H1 (cell line): ENCODE results near the gene GULP1. TPM values are rescaled to one million over a fixed set of nuclear protein-coding genes. Genes with fewer than 3 reads are reported as not detected.

Source experiments
- CTCF ChIA-PET: fragments of 300-600 bp; sonication (Branson Sonifier 250); formaldehyde crosslinking; loops from one replicate; lab custom pipeline; 2021; ENCODE audit not compliant: partially characterized antibody; lab: Charles Lee
- POLR2A ChIA-PET: fragments of 300-600 bp; sonication (Branson Sonifier 250); formaldehyde crosslinking; loops from one replicate; lab custom pipeline; 2021; ENCODE audit warnings: inconsistent platforms; ENCODE audit not compliant: partially characterized antibody; lab: Charles Lee
- DNase-seq, 2 experiments: peaks; one replicate each; pipeline versions ENCODE4 v3.0.0 to v3.0.0-alpha.2; 2010 to 2022; ENCODE audit warnings: low spot score in 2 of 2, low read depth in 1 of 2, mixed read lengths in 1 of 2
- FAIRE-seq: peaks from 2 replicates; lab custom pipeline; 2011; peaks lifted over from hg19 to GRCh38; lab: Jason Lieb, UNC
- H2AFZ ChIP-seq: 2 replicates; pipeline ENCODE4 v1.8.1; 2012; ENCODE audit warnings: low read length, inconsistent platforms
- H2AK5ac ChIP-seq: 2 replicates; pipeline ENCODE4 v1.6.1; 2013; ENCODE audit warnings: low read depth, low read length
- H2BK120ac ChIP-seq: replicated peaks from 2 replicates; pipeline ENCODE3; 2013; ENCODE audit warnings: low read depth, low read length, inconsistent platforms
- H2BK12ac ChIP-seq: 2 replicates; pipeline ENCODE4 v1.6.1; 2013; ENCODE audit warnings: low read depth, low read length
- H2BK15ac ChIP-seq: 2 replicates; pipeline ENCODE4 v1.6.1; 2013; ENCODE audit warnings: low read length
- H2BK20ac ChIP-seq: 2 replicates; pipeline ENCODE4 v1.6.1; 2013; ENCODE audit warnings: low read length
- H2BK5ac ChIP-seq: 2 replicates; pipeline ENCODE4 v1.6.1; 2013; ENCODE audit warnings: low read depth, low read length
- H3K14ac ChIP-seq: 2 replicates; pipeline ENCODE4 v1.6.1; 2013; ENCODE audit warnings: inconsistent platforms; ENCODE audit not compliant: insufficient read length
- H3K18ac ChIP-seq: 2 replicates; pipeline ENCODE4 v1.6.1; 2013; ENCODE audit warnings: low read length; ENCODE audit errors: extremely low read depth
- H3K23ac ChIP-seq: 2 replicates; pipeline ENCODE4 v1.6.1; 2013; ENCODE audit warnings: inconsistent platforms; ENCODE audit not compliant: insufficient read length
- H3K23me2 ChIP-seq: 2 replicates; pipeline ENCODE4 v1.6.1; 2013; ENCODE audit warnings: low read depth, low read length
- H3K27ac ChIP-seq: 2 replicates; pipeline ENCODE4 v1.6.1; 2011; ENCODE audit warnings: low read depth, low read length, inconsistent platforms
- H3K27me3 ChIP-seq, 4 experiments: replicated peaks in 1 of 4; 1 replicate in 1 of 4; 2 replicates in 3 of 4; pipeline versions ENCODE4 v1.6.1 to v1.8.1; 2011 to 2013; ENCODE audit warnings: low read length in 3 of 4, mild to moderate bottlenecking in 3 of 4, inconsistent platforms in 2 of 4, mixed read lengths in 2 of 4, moderate library complexity in 1 of 4; ENCODE audit not compliant: control insufficient read depth in 3 of 4, insufficient read depth in 3 of 4; ENCODE audit errors: extremely low read depth in 1 of 4
- H3K36me3 ChIP-seq, 4 experiments: 2 replicates each; pipeline versions ENCODE4 v1.6.1 to v1.8.1; 2011 to 2013; ENCODE audit warnings: mild to moderate bottlenecking in 4 of 4, low read length in 3 of 4, moderate library complexity in 2 of 4, control low read depth in 1 of 4, inconsistent platforms in 1 of 4; ENCODE audit not compliant: insufficient read depth in 4 of 4, control insufficient read depth in 2 of 4
- H3K4ac ChIP-seq: replicated peaks from 2 replicates; pipeline ENCODE3; 2013; ENCODE audit warnings: low read length, low read depth, mixed read lengths, inconsistent platforms; ENCODE audit not compliant: insufficient read length
- H3K4me1 ChIP-seq, 4 experiments: replicated peaks in 1 of 4; 1 replicate in 1 of 4; 2 replicates in 3 of 4; pipeline versions ENCODE4 v1.6.1 to v1.8.1; 2011 to 2013; ENCODE audit warnings: low read length in 3 of 4, inconsistent platforms in 2 of 4, mixed read lengths in 1 of 4; ENCODE audit not compliant: insufficient read depth in 4 of 4, control insufficient read depth in 3 of 4
- H3K4me2 ChIP-seq, 2 experiments: 2 replicates each; pipeline versions ENCODE4 v1.6.1 to v1.8.1; 2011 to 2013; ENCODE audit warnings: low read depth in 2 of 2, low read length in 2 of 2, control low read depth in 1 of 2, inconsistent platforms in 1 of 2, mild to moderate bottlenecking in 1 of 2; ENCODE audit not compliant: insufficient read depth in 1 of 2
- H3K4me3 ChIP-seq, 4 experiments: fragments of 200-600, 300-600 bp in 1 of 4; sonication (generic), shearing (Covaris generic), sonication (Bioruptor Twin) in 1 of 4; 2 replicates each; pipeline versions ENCODE4 v1.5.1 to v1.8.1; 2011 to 2016; ENCODE audit warnings: low read length in 4 of 4, low read depth in 3 of 4, control low read depth in 2 of 4, inconsistent platforms in 2 of 4, mild to moderate bottlenecking in 2 of 4, mixed read lengths in 1 of 4, moderate library complexity in 1 of 4; ENCODE audit not compliant: insufficient read depth in 2 of 4; ENCODE audit errors: extremely low read depth in 1 of 4
- H3K56ac ChIP-seq: replicated peaks from 2 replicates; pipeline ENCODE3; 2013; ENCODE audit warnings: low read depth, mild to moderate bottlenecking, mixed read lengths, low read length, inconsistent platforms; ENCODE audit not compliant: insufficient read length
- H3K79me1 ChIP-seq: 2 replicates; pipeline ENCODE4 v1.6.1; 2013; ENCODE audit warnings: low read depth, low read length, control low read depth
- H3K79me2 ChIP-seq, 2 experiments: 2 replicates each; pipeline versions ENCODE4 v1.6.1 to v1.8.1; 2012 to 2013; ENCODE audit warnings: low read length in 2 of 2, mild to moderate bottlenecking in 2 of 2, inconsistent platforms in 1 of 2; ENCODE audit not compliant: insufficient read depth in 2 of 2, control insufficient read depth in 1 of 2
- H3K9ac ChIP-seq, 4 experiments: replicated peaks in 1 of 4; 1 replicate in 1 of 4; 2 replicates in 3 of 4; pipeline versions ENCODE4 v1.6.1 to v1.8.1; 2011 to 2013; ENCODE audit warnings: low read depth in 3 of 4, low read length in 3 of 4, control low read depth in 2 of 4, mild to moderate bottlenecking in 2 of 4, moderate library complexity in 2 of 4, inconsistent platforms in 1 of 4; ENCODE audit errors: extremely low read depth in 1 of 4
- H3K9me3 ChIP-seq, 2 experiments: 2 replicates each; pipeline versions ENCODE4 v1.6.1 to v1.8.1; 2012 to 2013; ENCODE audit warnings: mild to moderate bottlenecking in 2 of 2, moderate library complexity in 2 of 2, control low read depth in 1 of 2, inconsistent platforms in 1 of 2, low read depth in 1 of 2, low read length in 1 of 2, mixed read lengths in 1 of 2; ENCODE audit not compliant: insufficient read depth in 2 of 2
- H4K20me1 ChIP-seq, 2 experiments: replicated peaks in 1 of 2; 2 replicates each; pipeline versions ENCODE3 to v1.8.1; 2011 to 2013; ENCODE audit warnings: inconsistent platforms in 2 of 2, low read length in 2 of 2, mild to moderate bottlenecking in 1 of 2; ENCODE audit not compliant: insufficient read depth in 2 of 2, control insufficient read depth in 1 of 2
- H4K5ac ChIP-seq: 2 replicates; pipeline ENCODE4 v1.6.1; 2013; ENCODE audit warnings: low read length, low read depth, mixed read lengths, inconsistent platforms; ENCODE audit not compliant: insufficient read length
- H4K8ac ChIP-seq: 2 replicates; pipeline ENCODE4 v1.8.0; 2013; ENCODE audit warnings: mild to moderate bottlenecking, moderate library complexity, low read length, inconsistent platforms; ENCODE audit not compliant: insufficient read depth; ENCODE audit errors: extremely low read depth
- H4K91ac ChIP-seq: replicated peaks from 2 replicates; pipeline ENCODE3; 2013; ENCODE audit warnings: low read length, mixed read lengths, inconsistent platforms; ENCODE audit not compliant: insufficient read length
- CHD1 ChIP-seq: IDR thresholded peaks from 2 replicates; pipeline ENCODE4 v1.6.1; 2012; ENCODE audit warnings: low read depth, low read length, improper control_type of control experiment
- POLR2A ChIP-seq, 2 experiments: IDR thresholded peaks; 1 replicate in 1 of 2; 2 replicates in 1 of 2; pipeline ENCODE4 v1.6.1; 2011; ENCODE audit warnings: low read depth in 2 of 2, low read length in 2 of 2, mild to moderate bottlenecking in 2 of 2; ENCODE audit errors: control extremely low read depth in 1 of 2
- WGBS, 2 experiments: shearing (Covaris generic) in 1 of 2; methylation state at CpG; one replicate each; pipeline versions ENCODE4 v1.1.6 to v1.1.7; 2013 to 2015; ENCODE audit warnings: low lambda C conversion rate in 2 of 2, mixed read lengths in 2 of 2, inconsistent platforms in 1 of 2, low coverage in 1 of 2, missing lambda C conversion rate in 1 of 2; ENCODE audit not compliant: insufficient replicate concordance in 2 of 2, insufficient coverage in 1 of 2, insufficient read length in 1 of 2; ENCODE audit errors: extremely low coverage in 1 of 2, missing lambda C conversion rate in 1 of 2; 5-methylcytosine and 5-hydroxymethylcytosine counted together
- polyA plus RNA-seq, 7 experiments: library from polyadenylated mRNA; depleted of rRNA in 3 of 7; stranded (reverse) in 5 of 7; unstranded in 2 of 7; fragments of >200 nt in 5 of 7; fragments of 200-250 nt in 2 of 7; gene quantifications; 1 replicate in 5 of 7; 2 replicates in 1 of 7; 4 replicates in 1 of 7; pipeline versions ENCODE4 v1.2.1 to v1.2.3, GENCODE V29; 2011 to 2013; ENCODE audit warnings: missing spikeins in 2 of 7, mixed read lengths in 2 of 7
- total RNA-seq: library from RNA; stranded (reverse); fragmentation: NEBNext Ultra II Directional; extraction: Animal tissue kit (Norgen Biotek cat#: 25700); gene quantifications from 2 replicates; pipeline ENCODE4 v1.2.1, GENCODE V29; 2021

GULP1 gene
- total and polyA plus RNA-seq, 2 of the 8 experiments (the other 6 are each of a cell fraction or from before 2014, with no cell fraction given) = 69.7 to 139 TPM

- H3K79me2 ChIP-seq = peaks cover 0 to 3% of the 10 kb centered on the region in 2 experiments; a peak in 1 of 4 replicates
- H3K9ac ChIP-seq = no peak overlapping the region
- no peak overlapping the region for H2AFZ ChIP-seq
- 86% methylated on average over 3 of the region's 3 CpGs; no CpG with 5 or more reads in 1 of the 2 experiments for WGBS, 2 experiments
- no peak overlapping the region for H3K4me2 ChIP-seq
- no peak overlapping the region for H2BK20ac ChIP-seq
- FAIRE-seq (no peak), DNase-seq (no peak)
- POLR2A ChIA-PET = no interaction called here
- no peak overlapping the region for H4K5ac ChIP-seq
- no peak overlapping the region for H2AK5ac ChIP-seq
- H4K91ac ChIP-seq = no peak overlapping the region
- H2BK15ac ChIP-seq = no peak overlapping the region
- H3K4me3 ChIP-seq = no peak overlapping the region
- no peaks in the 10 kb centered on the region for H3K27me3 ChIP-seq
- CTCF ChIA-PET = no interaction called here
- no peak overlapping the region for H2BK120ac ChIP-seq
- no peaks in the 10 kb centered on the region for H3K79me1 ChIP-seq
- H4K8ac ChIP-seq = no peak overlapping the region
- H3K27ac ChIP-seq = no peak overlapping the region
- no peak overlapping the region for H3K23ac ChIP-seq
- no peaks in the 10 kb centered on the region; a peak in 1 of 4 replicates for H3K9me3 ChIP-seq
- H3K4me1 ChIP-seq = no peaks in the 10 kb centered on the region
- TF ChIP-seq CHD1 (no peak), POLR2A (IDR thresholded peaks at IDR 0.05; ENCODE audit: control extremely low read depth in 1 of 2, low read depth in 2 of 2, low read length in 2 of 2) (no peak)
- H3K4ac ChIP-seq = no peak overlapping the region
- H3K14ac ChIP-seq = no peak overlapping the region
- no peaks in the 10 kb centered on the region for H4K20me1 ChIP-seq
- H3K36me3 ChIP-seq = peaks cover 0 to 3% (median 0%) of the 10 kb centered on the region in 4 experiments; a peak in 1 of 8 replicates
- no peaks in the 10 kb centered on the region for H3K23me2 ChIP-seq
- no peak overlapping the region for H3K56ac ChIP-seq
- H2BK12ac ChIP-seq = no peak overlapping the region
- H3K18ac ChIP-seq = no peak overlapping the region
- H2BK5ac ChIP-seq = no peak overlapping the region
Observed at GRCh38 chr2:188551671-188552070, 260.0 kb downstream of the GULP1 start.
